Transverse colon (tissue), 4 donors: ENCODE results near the gene RABL2A.

Experiments used
- EP300 ChIP-seq: sonication (generic); formaldehyde crosslinking; IDR thresholded peaks from one replicate; pipeline ENCODE4 v1.6.1; 2017; ENCODE audit warnings: antibody characterized with exemption, low read depth
- POLR2A ChIP-seq: fragments of 450-650 bp; IDR thresholded peaks from one replicate; pipeline ENCODE4 v1.6.1; 2016; ENCODE audit warnings: antibody characterized with exemption, mild to moderate bottlenecking, moderate library complexity
- POLR2AphosphoS5 ChIP-seq, 3 donors: sonication (generic); formaldehyde crosslinking; IDR thresholded peaks; one replicate each; pipeline ENCODE4 v1.6.1; 2016; ENCODE audit warnings: antibody characterized with exemption in 3 of 3
- TF ChIP-seq, protein P1 (sequence below), 5 experiments: fragments of 200-600 bp in 3 of 5; fragments of 450-650 bp in 2 of 5; sonication (generic) in 3 of 5; IDR thresholded peaks; 1 replicate in 2 of 5; 2 replicates in 3 of 5; pipeline ENCODE4 v1.5.1; 2016 to 2017; ENCODE audit warnings: antibody characterized with exemption in 5 of 5, inconsistent platforms in 3 of 5, mild to moderate bottlenecking in 2 of 5, moderate library complexity in 1 of 5

DNA sequence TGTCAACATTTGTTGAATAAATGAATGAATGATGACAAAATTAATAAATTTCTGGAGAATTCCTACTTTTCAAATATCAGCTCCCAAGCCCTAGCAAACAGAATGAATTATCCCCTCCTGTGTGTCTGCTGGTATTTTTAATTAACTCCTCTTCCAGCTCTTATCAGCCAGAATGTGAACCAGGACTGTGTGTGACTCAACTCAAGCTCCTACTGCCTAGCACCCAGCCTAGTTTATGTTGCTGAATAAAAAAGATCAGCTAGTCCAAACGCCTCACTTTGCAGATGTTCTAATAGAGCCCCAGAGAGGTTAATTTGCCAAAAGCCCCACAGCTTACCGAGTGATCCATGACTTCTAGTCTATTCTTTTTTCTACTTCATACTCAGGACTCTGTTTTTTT is 50.3 kb downstream of the RABL2A start:
- TF ChIP-seq, protein P1, sequence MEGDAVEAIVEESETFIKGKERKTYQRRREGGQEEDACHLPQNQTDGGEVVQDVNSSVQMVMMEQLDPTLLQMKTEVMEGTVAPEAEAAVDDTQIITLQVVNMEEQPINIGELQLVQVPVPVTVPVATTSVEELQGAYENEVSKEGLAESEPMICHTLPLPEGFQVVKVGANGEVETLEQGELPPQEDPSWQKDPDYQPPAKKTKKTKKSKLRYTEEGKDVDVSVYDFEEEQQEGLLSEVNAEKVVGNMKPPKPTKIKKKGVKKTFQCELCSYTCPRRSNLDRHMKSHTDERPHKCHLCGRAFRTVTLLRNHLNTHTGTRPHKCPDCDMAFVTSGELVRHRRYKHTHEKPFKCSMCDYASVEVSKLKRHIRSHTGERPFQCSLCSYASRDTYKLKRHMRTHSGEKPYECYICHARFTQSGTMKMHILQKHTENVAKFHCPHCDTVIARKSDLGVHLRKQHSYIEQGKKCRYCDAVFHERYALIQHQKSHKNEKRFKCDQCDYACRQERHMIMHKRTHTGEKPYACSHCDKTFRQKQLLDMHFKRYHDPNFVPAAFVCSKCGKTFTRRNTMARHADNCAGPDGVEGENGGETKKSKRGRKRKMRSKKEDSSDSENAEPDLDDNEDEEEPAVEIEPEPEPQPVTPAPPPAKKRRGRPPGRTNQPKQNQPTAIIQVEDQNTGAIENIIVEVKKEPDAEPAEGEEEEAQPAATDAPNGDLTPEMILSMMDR (IDR thresholded peaks at IDR 0.05), result no peak
- TF ChIP-seq POLR2AphosphoS5 (IDR thresholded peaks at IDR 0.05), result no peak
- TF ChIP-seq POLR2A, result no peak
- TF ChIP-seq EP300, result no peak
